ENCODE data around the gene SMAD3.

Gene SMAD3

GRCh38 chr15:67138891-67139855, 73.8 kb downstream of the SMAD3 start:
- TF ChIP-seq POLR2A (IDR thresholded peaks at IDR 0.05; ENCODE audit: low read depth, low read length): no peak
- FAIRE-seq (no peak), DNase-seq (ENCODE audit: insufficient read length, low spot score) (no peak)

DNA sequence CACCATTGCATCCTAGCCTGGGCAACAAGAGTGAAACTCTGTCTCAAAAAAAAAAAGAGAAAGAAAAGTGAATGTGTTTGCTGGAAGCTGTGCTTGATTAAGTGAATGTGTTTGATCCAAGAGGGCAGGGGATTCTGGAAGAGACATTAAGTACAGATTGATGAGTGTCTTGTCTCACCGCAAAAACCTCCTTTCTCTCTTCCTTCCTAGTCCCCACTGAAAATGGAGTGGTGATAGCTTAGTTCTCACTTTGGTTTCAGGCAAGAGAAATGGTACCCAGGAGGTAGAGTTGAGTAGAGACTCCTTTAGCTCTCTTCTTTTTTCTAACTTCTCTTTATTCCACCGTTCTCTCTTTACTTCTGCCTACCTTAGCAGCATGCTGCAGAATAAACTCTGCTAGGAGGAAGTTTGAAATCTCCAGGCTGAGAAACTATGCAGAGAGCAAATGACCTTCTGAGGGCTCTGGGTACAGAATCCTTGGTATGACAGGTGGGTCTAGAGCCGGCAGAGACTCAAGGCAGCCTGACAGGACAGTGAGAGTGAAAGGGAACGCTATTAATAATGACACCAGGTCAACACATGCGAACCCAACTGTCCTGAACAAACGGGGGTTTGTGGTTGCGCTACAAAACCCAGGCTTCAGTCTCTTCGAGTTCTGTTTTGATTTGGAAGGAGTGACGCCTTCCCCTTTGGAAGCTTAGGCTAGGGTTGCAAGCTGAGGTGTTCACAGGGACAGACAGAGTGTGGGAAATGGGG, 74.9 kb downstream of the SMAD3 start:
- DNase-seq (ENCODE audit: insufficient read length, low spot score) (no peak), FAIRE-seq (no peak)
- no peak for TF ChIP-seq POLR2A (IDR thresholded peaks at IDR 0.05; ENCODE audit: low read depth, low read length)

- DNase-seq (ENCODE audit: insufficient read length, low spot score): no peak
- FAIRE-seq: no peak
- no peak for TF ChIP-seq POLR2A (IDR thresholded peaks at IDR 0.05; ENCODE audit: low read depth, low read length)
These were observed 76.8 kb downstream of the SMAD3 start for GRCh38 chr15:67142092-67142766.

DNA sequence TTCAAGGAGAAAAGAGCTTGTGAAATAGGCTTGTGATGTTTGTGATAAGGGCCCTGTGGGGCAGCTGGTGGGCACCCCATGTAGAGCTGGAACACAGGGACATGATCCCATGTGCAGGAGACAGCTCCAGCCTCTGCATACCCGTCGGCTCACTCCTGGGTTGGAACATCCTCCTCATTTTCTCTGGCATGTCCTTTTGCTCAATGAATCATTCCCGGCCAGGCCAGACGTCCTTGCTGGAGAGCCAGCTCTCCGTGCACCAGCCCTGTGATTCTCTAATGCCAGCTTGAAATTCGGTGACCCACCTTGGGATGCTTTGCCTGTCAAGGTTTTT, 77.3 kb downstream of the SMAD3 start:
- DNase-seq (ENCODE audit: insufficient read length, low spot score): peak; percentile 38
- no peak for FAIRE-seq
- TF ChIP-seq POLR2A (IDR thresholded peaks at IDR 0.05; ENCODE audit: low read depth, low read length): no peak

DNA sequence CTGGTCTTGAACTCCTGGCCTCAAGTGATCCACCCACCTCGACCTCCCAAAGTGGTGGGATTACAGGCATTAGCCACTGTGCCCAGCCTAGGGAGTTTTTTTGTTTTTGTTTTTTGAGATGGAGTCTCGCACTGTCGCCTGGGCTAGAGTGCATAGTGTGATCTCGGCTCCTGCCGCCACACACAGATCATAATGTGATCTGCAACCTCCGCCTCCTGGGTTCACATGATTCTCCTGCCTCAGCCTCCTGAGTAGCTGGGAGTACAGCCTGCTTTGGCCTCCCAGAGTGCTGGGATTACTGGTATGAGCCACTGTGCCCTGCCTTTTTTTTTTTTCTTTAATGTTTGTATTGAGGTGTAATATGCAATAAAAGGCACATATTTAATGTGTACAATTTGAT, 78.2 kb downstream of the SMAD3 start:
- TF ChIP-seq POLR2A (IDR thresholded peaks at IDR 0.05; ENCODE audit: low read depth, low read length): no peak
- DNase-seq (ENCODE audit: insufficient read length, low spot score): no peak
- no peak for FAIRE-seq

GRCh38 chr15:67144609-67145311, 79.4 kb downstream of the SMAD3 start:
- no peak for DNase-seq (ENCODE audit: insufficient read length, low spot score)
- TF ChIP-seq POLR2A (IDR thresholded peaks at IDR 0.05; ENCODE audit: low read depth, low read length): no peak
- no peak for FAIRE-seq

DNA sequence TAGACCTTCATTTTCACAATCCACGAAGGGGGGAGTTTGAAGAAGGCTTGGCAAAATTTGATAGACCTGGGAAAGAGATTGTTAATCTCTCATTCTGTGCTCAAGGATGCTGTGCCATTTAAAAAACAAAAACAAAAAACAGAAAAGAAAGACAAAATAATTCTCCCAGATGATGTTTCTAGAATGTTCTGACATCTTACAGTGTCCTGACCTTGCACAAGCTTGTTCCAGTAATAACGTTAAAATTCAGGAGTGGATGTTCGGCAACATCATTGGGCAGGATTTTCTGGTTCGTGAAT, 79.9 kb downstream of the SMAD3 start:
- TF ChIP-seq POLR2A (IDR thresholded peaks at IDR 0.05; ENCODE audit: low read depth, low read length): no peak
- no peak for FAIRE-seq
- DNase-seq (ENCODE audit: insufficient read length, low spot score): no peak

GRCh38 chr15:67145710-67146109, 80.3 kb downstream of the SMAD3 start:
- no peak for FAIRE-seq
- no peak for TF ChIP-seq POLR2A (IDR thresholded peaks at IDR 0.05; ENCODE audit: low read depth, low read length)
- no peak for DNase-seq (ENCODE audit: insufficient read length, low spot score)

DNA sequence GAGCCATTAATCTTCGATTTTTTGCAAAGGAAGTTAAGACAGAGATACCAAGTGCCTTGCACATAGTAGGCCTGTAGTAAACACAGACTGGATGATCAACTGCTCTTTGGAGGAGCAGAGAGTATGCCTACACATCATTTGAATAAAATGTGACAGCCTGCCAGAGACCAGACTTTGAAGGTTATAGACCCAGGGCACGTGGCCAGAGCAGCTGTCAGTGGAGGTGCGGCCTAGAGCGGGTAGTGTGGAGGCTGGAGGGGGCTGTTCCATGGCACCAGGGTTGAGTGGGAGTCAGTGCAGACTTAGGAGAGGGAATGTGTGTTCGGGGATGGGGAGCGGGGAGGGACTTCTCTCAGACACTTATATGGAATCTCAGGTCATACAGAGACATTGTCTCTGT, 80.8 kb downstream of the SMAD3 start:
- FAIRE-seq (no peak), DNase-seq (ENCODE audit: insufficient read length, low spot score) (peak; percentile 32)
- 0 out of 2 replicates have a peak, but pooled peaks have one; percentile 16 for TF ChIP-seq POLR2A (IDR thresholded peaks at IDR 0.05; ENCODE audit: low read depth, low read length)

- TF ChIP-seq POLR2A (IDR thresholded peaks at IDR 0.05; ENCODE audit: low read depth, low read length): no peak
- FAIRE-seq (no peak), DNase-seq (ENCODE audit: insufficient read length, low spot score) (peak; percentile 49)
These were observed 81.5 kb downstream of the SMAD3 start for GRCh38 chr15:67146875-67147381.

- no peak for FAIRE-seq
- TF ChIP-seq POLR2A (IDR thresholded peaks at IDR 0.05; ENCODE audit: low read depth, low read length): no peak
These were observed 82.1 kb downstream of the SMAD3 start for GRCh38 chr15:67147396-67147949.

DNA sequence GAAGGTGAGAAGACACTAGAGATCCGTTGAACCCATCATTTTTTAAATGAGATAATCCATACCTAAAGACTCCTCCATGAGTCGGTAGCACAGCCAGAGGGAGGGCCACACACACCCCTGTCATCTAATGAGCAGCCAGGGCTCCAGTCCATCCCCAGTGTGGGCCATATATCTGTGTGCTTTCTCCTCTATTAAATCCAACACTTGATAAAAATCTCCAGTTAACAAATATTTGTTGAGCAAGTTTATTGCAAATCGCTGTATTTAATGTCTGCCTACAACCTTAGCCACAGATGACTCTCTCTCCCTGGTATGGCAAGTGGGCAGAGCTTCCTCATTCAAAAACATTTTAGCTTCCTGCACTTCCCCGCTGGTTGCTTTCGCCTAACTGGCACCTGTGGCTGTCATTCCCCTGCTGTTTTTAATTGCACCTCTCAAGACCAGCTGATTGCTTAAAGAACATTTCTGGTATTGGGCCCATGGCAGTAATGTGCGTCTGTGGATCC, 82.8 kb downstream of the SMAD3 start:
- no peak for DNase-seq (ENCODE audit: insufficient read length, low spot score)
- no peak for FAIRE-seq
- TF ChIP-seq POLR2A (IDR thresholded peaks at IDR 0.05; ENCODE audit: low read depth, low read length): no peak

More at GRCh38 chr15:67147396-67147949, 82.1 kb downstream of the SMAD3 start:
- no peak for DNase-seq (ENCODE audit: insufficient read length, low spot score)

All from H54 (cell line).